Measurements from ENCODE around the gene RAET1L.

RAET1L gene

GRCh38 chr6:150046943-150047342 lies 21.6 kb upstream of the RAET1L start:
- no peaks in the 10 kb centered on the region for H3K27me3 ChIP-seq (ENCODE audit: control insufficient read depth, insufficient read depth, low read length)
- DNase-seq (ENCODE audit: low read depth, low spot score): no peak
- H3K4me1 ChIP-seq (ENCODE audit: control insufficient read depth, insufficient read depth, low read length): no peaks in the 10 kb centered on the region
- WGBS (ENCODE audit: insufficient coverage, insufficient read length): no CpG with 5 or more reads among the region's 1 CpG
- H3K36me3 ChIP-seq (ENCODE audit: control insufficient read depth, insufficient read depth, low read length): no peaks in the 10 kb centered on the region
- no peaks in the 10 kb centered on the region for H3K9me3 ChIP-seq (ENCODE audit: control insufficient read depth, insufficient read depth, low read length)
- no peak overlapping the region for H3K4me3 ChIP-seq (ENCODE audit: low read length)
- no peak overlapping the region for H3K27ac ChIP-seq (ENCODE audit: low read length)

- no peak for DNase-seq (ENCODE audit: low read depth, low spot score)
- WGBS (ENCODE audit: insufficient coverage, insufficient read length): no CpG with 5 or more reads among the region's 10 CpGs
- H3K27me3 ChIP-seq (ENCODE audit: control insufficient read depth, insufficient read depth, low read length): no peaks in the 10 kb centered on the region
Observed at GRCh38 chr6:150044621-150045145, 19.4 kb upstream of the RAET1L start.

GRCh38 chr6:150043501-150044412 lies 18.4 kb upstream of the RAET1L start:
- no CpG with 5 or more reads among the region's 19 CpGs for WGBS (ENCODE audit: insufficient coverage, insufficient read length)
- no peak overlapping the region for H3K27ac ChIP-seq (ENCODE audit: low read length)
- peaks cover 5% of the 10 kb centered on the region; the same call in 1 of the 2 replicates for H3K27me3 ChIP-seq (ENCODE audit: control insufficient read depth, insufficient read depth, low read length)

More at GRCh38 chr6:150044621-150045145, 19.4 kb upstream of the RAET1L start:
- H3K9me3 ChIP-seq (ENCODE audit: control insufficient read depth, insufficient read depth, low read length): no peaks in the 10 kb centered on the region
- no peaks in the 10 kb centered on the region for H3K4me1 ChIP-seq (ENCODE audit: control insufficient read depth, insufficient read depth, low read length)
- H3K36me3 ChIP-seq (ENCODE audit: control insufficient read depth, insufficient read depth, low read length): no peaks in the 10 kb centered on the region
- no peak overlapping the region for H3K27ac ChIP-seq (ENCODE audit: low read length)
- H3K4me3 ChIP-seq (ENCODE audit: low read length): no peak overlapping the region

GRCh38 chr6:150043096-150043495 lies 17.8 kb upstream of the RAET1L start:
- Histone ChIP-seq H3K4me3 (ENCODE audit: low read length) (no peak overlapping the region), H3K27ac (ENCODE audit: low read length) (no peak overlapping the region), H3K27me3 (ENCODE audit: control insufficient read depth, insufficient read depth, low read length) (peaks cover 11% of the 10 kb centered on the region; the same call in 1 of the 2 replicates), H3K4me1 (ENCODE audit: control insufficient read depth, insufficient read depth, low read length) (no peaks in the 10 kb centered on the region), H3K36me3 (ENCODE audit: control insufficient read depth, insufficient read depth, low read length) (no peaks in the 10 kb centered on the region), H3K9me3 (ENCODE audit: control insufficient read depth, insufficient read depth, low read length) (no peaks in the 10 kb centered on the region)
- WGBS (ENCODE audit: insufficient coverage, insufficient read length): no CpG with 5 or more reads among the region's 13 CpGs
- no peak for DNase-seq (ENCODE audit: low read depth, low spot score)

More at GRCh38 chr6:150043501-150044412, 18.4 kb upstream of the RAET1L start:
- no peaks in the 10 kb centered on the region for H3K9me3 ChIP-seq (ENCODE audit: control insufficient read depth, insufficient read depth, low read length)
- H3K4me3 ChIP-seq (ENCODE audit: low read length): no peak overlapping the region
- no peak for DNase-seq (ENCODE audit: low read depth, low spot score)
- H3K4me1 ChIP-seq (ENCODE audit: control insufficient read depth, insufficient read depth, low read length): no peaks in the 10 kb centered on the region
- no peaks in the 10 kb centered on the region for H3K36me3 ChIP-seq (ENCODE audit: control insufficient read depth, insufficient read depth, low read length)

GRCh38 chr6:150038202-150039062 lies 13.1 kb upstream of the RAET1L start:
- Histone ChIP-seq H3K36me3 (ENCODE audit: control insufficient read depth, insufficient read depth, low read length) (no peaks in the 10 kb centered on the region), H3K9me3 (ENCODE audit: control insufficient read depth, insufficient read depth, low read length) (no peaks in the 10 kb centered on the region), H3K4me3 (ENCODE audit: low read length) (peak overlapping the region; percentile 9; the same call in 1 of the 2 replicates), H3K27ac (ENCODE audit: low read length) (no peak overlapping the region), H3K27me3 (ENCODE audit: control insufficient read depth, insufficient read depth, low read length) (peaks cover 44% of the 10 kb centered on the region), H3K4me1 (ENCODE audit: control insufficient read depth, insufficient read depth, low read length) (no peaks in the 10 kb centered on the region)
- no peak for DNase-seq (ENCODE audit: low read depth, low spot score)
- no CpG with 5 or more reads among the region's 21 CpGs for WGBS (ENCODE audit: insufficient coverage, insufficient read length)

- peaks cover 44% of the 10 kb centered on the region for H3K27me3 ChIP-seq (ENCODE audit: control insufficient read depth, insufficient read depth, low read length)
- peak overlapping the region; percentile 10; the same call in 1 of the 2 replicates for H3K4me3 ChIP-seq (ENCODE audit: low read length)
- no peaks in the 10 kb centered on the region for H3K36me3 ChIP-seq (ENCODE audit: control insufficient read depth, insufficient read depth, low read length)
Observed at GRCh38 chr6:150037526-150038201, 12.3 kb upstream of the RAET1L start.

GRCh38 chr6:150036081-150036480 lies 10.7 kb upstream of the RAET1L start:
- Histone ChIP-seq H3K9me3 (ENCODE audit: control insufficient read depth, insufficient read depth, low read length) (no peaks in the 10 kb centered on the region), H3K27ac (ENCODE audit: low read length) (no peak overlapping the region), H3K27me3 (ENCODE audit: control insufficient read depth, insufficient read depth, low read length) (peaks cover 44% of the 10 kb centered on the region), H3K36me3 (ENCODE audit: control insufficient read depth, insufficient read depth, low read length) (no peaks in the 10 kb centered on the region), H3K4me3 (ENCODE audit: low read length) (no peak overlapping the region), H3K4me1 (ENCODE audit: control insufficient read depth, insufficient read depth, low read length) (no peaks in the 10 kb centered on the region)
- no CpG with 5 or more reads among the region's 5 CpGs for WGBS (ENCODE audit: insufficient coverage, insufficient read length)
- DNase-seq (ENCODE audit: low read depth, low spot score): no peak

More at GRCh38 chr6:150037526-150038201, 12.3 kb upstream of the RAET1L start:
- no peak for DNase-seq (ENCODE audit: low read depth, low spot score)
- WGBS (ENCODE audit: insufficient coverage, insufficient read length): no CpG with 5 or more reads among the region's 55 CpGs
- Histone ChIP-seq H3K4me1 (ENCODE audit: control insufficient read depth, insufficient read depth, low read length) (no peaks in the 10 kb centered on the region), H3K9me3 (ENCODE audit: control insufficient read depth, insufficient read depth, low read length) (no peaks in the 10 kb centered on the region), H3K27ac (ENCODE audit: low read length) (no peak overlapping the region)

GRCh38 chr6:150033207-150033771 lies 8.0 kb upstream of the RAET1L start:
- no CpG with 5 or more reads among the region's 6 CpGs for WGBS (ENCODE audit: insufficient coverage, insufficient read length)
- H3K27me3 ChIP-seq (ENCODE audit: control insufficient read depth, insufficient read depth, low read length): peaks cover 34% of the 10 kb centered on the region
- H3K9me3 ChIP-seq (ENCODE audit: control insufficient read depth, insufficient read depth, low read length): no peaks in the 10 kb centered on the region
- H3K27ac ChIP-seq (ENCODE audit: low read length): no peak overlapping the region
- H3K36me3 ChIP-seq (ENCODE audit: control insufficient read depth, insufficient read depth, low read length): no peaks in the 10 kb centered on the region
- H3K4me3 ChIP-seq (ENCODE audit: low read length): no peak overlapping the region
- H3K4me1 ChIP-seq (ENCODE audit: control insufficient read depth, insufficient read depth, low read length): peaks cover 2% of the 10 kb centered on the region; the same call in 1 of the 2 replicates
- DNase-seq (ENCODE audit: low read depth, low spot score): no peak

GRCh38 chr6:150032598-150032997 lies 7.3 kb upstream of the RAET1L start:
- Histone ChIP-seq H3K27ac (ENCODE audit: low read length) (no peak overlapping the region), H3K4me3 (ENCODE audit: low read length) (no peak overlapping the region), H3K27me3 (ENCODE audit: control insufficient read depth, insufficient read depth, low read length) (peaks cover 28% of the 10 kb centered on the region), H3K9me3 (ENCODE audit: control insufficient read depth, insufficient read depth, low read length) (no peaks in the 10 kb centered on the region), H3K36me3 (ENCODE audit: control insufficient read depth, insufficient read depth, low read length) (no peaks in the 10 kb centered on the region), H3K4me1 (ENCODE audit: control insufficient read depth, insufficient read depth, low read length) (peaks cover 2% of the 10 kb centered on the region; the same call in 1 of the 2 replicates)
- WGBS (ENCODE audit: insufficient coverage, insufficient read length): no CpG with 5 or more reads among the region's 8 CpGs
- no peak for DNase-seq (ENCODE audit: low read depth, low spot score)
